ENCODE measurements around the gene NXT2. TPM values are rescaled to one million over a fixed set of nuclear protein-coding genes. Genes with fewer than 3 reads are reported as not detected.

Gene NXT2
- total and polyA plus RNA-seq, 10 of the 15 experiments (the other 5 are each of a cell fraction or from before 2014, with no cell fraction given): 10.8 to 38.1 (median 21.2) TPM

GRCh38 chrX:109590176-109590575 is 53.5 kb downstream of the NXT2 start (continued):
- TF ChIP-seq, protein P1, sequence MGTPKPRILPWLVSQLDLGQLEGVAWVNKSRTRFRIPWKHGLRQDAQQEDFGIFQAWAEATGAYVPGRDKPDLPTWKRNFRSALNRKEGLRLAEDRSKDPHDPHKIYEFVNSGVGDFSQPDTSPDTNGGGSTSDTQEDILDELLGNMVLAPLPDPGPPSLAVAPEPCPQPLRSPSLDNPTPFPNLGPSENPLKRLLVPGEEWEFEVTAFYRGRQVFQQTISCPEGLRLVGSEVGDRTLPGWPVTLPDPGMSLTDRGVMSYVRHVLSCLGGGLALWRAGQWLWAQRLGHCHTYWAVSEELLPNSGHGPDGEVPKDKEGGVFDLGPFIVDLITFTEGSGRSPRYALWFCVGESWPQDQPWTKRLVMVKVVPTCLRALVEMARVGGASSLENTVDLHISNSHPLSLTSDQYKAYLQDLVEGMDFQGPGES (IDR thresholded peaks at IDR 0.05): no peak
- TF ChIP-seq CHD4 (IDR thresholded peaks at IDR 0.05): no peak
- no peak for TF ChIP-seq TCF12 (IDR thresholded peaks at IDR 0.05; ENCODE audit: low read depth, low read length)

Other genes with a start within 250 kb of the NXT2 start
- not detected in 2 replicates for gene GUCY2F, start 54.8 kb upstream of the NXT2 start, total RNA-seq (2014; rRNA removed)
- gene GUCY2F, start 54.8 kb upstream of the NXT2 start, total RNA-seq (2014; rRNA removed; fragmentation: Illumina TruSeq; extraction: Trizol): not detected in 2 replicates
- gene GUCY2F, start 54.8 kb upstream of the NXT2 start, total RNA-seq (2021): not detected in 2 replicates
- gene GUCY2F, start 54.8 kb upstream of the NXT2 start, polyA plus RNA-seq (2011; rRNA removed): not detected in 2 replicates
- gene GUCY2F, start 54.8 kb upstream of the NXT2 start, polyA plus RNA-seq (2014; fragmentation: Illumina TruSeq; extraction: Trizol): not detected in 2 replicates
- gene GUCY2F, start 54.8 kb upstream of the NXT2 start, polyA plus RNA-seq (2014; fragmentation: Nextera tagmentation; extraction: Ambion mirVana): not detected
- gene GUCY2F, start 54.8 kb upstream of the NXT2 start, polyA plus RNA-seq (2014; rRNA removed): not detected in 2 replicates
- not detected for gene GUCY2F, start 54.8 kb upstream of the NXT2 start, polyA plus RNA-seq (2016; fragmentation: Nextera tagmentation; extraction: Ambion mirVana)
- gene KCNE5, start 88.3 kb downstream of the NXT2 start, total RNA-seq (2014; rRNA removed): 0.40 and 0.71 TPM in 2 replicates
- gene KCNE5, start 88.3 kb downstream of the NXT2 start, total RNA-seq (2014; rRNA removed; fragmentation: Illumina TruSeq; extraction: Trizol): 0.46 and 0.54 TPM in 2 replicates
- 0.35 and 0.46 TPM in 2 replicates for gene KCNE5, start 88.3 kb downstream of the NXT2 start, total RNA-seq (2021)
- 0.19 and 0.29 TPM in 2 replicates for gene KCNE5, start 88.3 kb downstream of the NXT2 start, polyA plus RNA-seq (2011; rRNA removed)
- gene KCNE5, start 88.3 kb downstream of the NXT2 start, polyA plus RNA-seq (2014; fragmentation: Illumina TruSeq; extraction: Trizol): 0.22 TPM in 1 of 2 replicates, not detected in the other
- under 1 TPM; 0.08 to 0.40 TPM for gene KCNE5, start 88.3 kb downstream of the NXT2 start, polyA plus RNA-seq (2014; fragmentation: Nextera tagmentation; extraction: Ambion mirVana)
- 0.29 and 0.72 TPM in 2 replicates for gene KCNE5, start 88.3 kb downstream of the NXT2 start, polyA plus RNA-seq (2014; rRNA removed)
- gene KCNE5, start 88.3 kb downstream of the NXT2 start, polyA plus RNA-seq (2016; fragmentation: Nextera tagmentation; extraction: Ambion mirVana): under 1 TPM; 0.40 TPM
- gene ACSL4, start 196.4 kb downstream of the NXT2 start, total RNA-seq (2014; rRNA removed): 53.5 and 60.1 TPM in 2 replicates
- gene ACSL4, start 196.4 kb downstream of the NXT2 start, total RNA-seq (2014; rRNA removed; fragmentation: Illumina TruSeq; extraction: Trizol): 66.6 and 71.9 TPM in 2 replicates
- 59.1 TPM in 2 replicates for gene ACSL4, start 196.4 kb downstream of the NXT2 start, total RNA-seq (2021)
- 50.4 and 80.9 TPM in 2 replicates for gene ACSL4, start 196.4 kb downstream of the NXT2 start, polyA plus RNA-seq (2011; rRNA removed)
- 57.5 and 78.8 TPM in 2 replicates for gene ACSL4, start 196.4 kb downstream of the NXT2 start, polyA plus RNA-seq (2014; fragmentation: Illumina TruSeq; extraction: Trizol)
- gene ACSL4, start 196.4 kb downstream of the NXT2 start, polyA plus RNA-seq (2014; fragmentation: Nextera tagmentation; extraction: Ambion mirVana): 10 to 100 TPM; 20.7 to 23.6 TPM
- gene ACSL4, start 196.4 kb downstream of the NXT2 start, polyA plus RNA-seq (2014; rRNA removed): 36.2 and 38.8 TPM in 2 replicates
- gene ACSL4, start 196.4 kb downstream of the NXT2 start, polyA plus RNA-seq (2016; fragmentation: Nextera tagmentation; extraction: Ambion mirVana): 10 to 100 TPM; 35.7 to 40.4 TPM

Data from GM12878 (cell line).